ENCODE results near the gene CDHR2.
"Not testable (repeated sequence)": the region's sequence is repeated elsewhere in the genome, so short reads cannot be mapped to it uniquely, and the experiment has no call there.

CDHR2 gene

GRCh38 chr5:176542596-176543427 is 6.3 kb upstream of the CDHR2 start:
- DNase-seq, result peak in 1 of 2 experiments; percentile 16

- peak; percentile 47 to 65 for DNase-seq
Observed at GRCh38 chr5:176543428-176544182, 5.5 kb upstream of the CDHR2 start.

GRCh38 chr5:176545388-176545736 is 3.8 kb upstream of the CDHR2 start:
- DNase-seq, result no peak

GRCh38 chr5:176545737-176546509 is 3.2 kb upstream of the CDHR2 start:
- no peak for DNase-seq

- no peak for DNase-seq
Observed at GRCh38 chr5:176547802-176548201, 1.3 kb upstream of the CDHR2 start.

GRCh38 chr5:176549871-176550270 is 729 bp downstream of the CDHR2 start:
- DNase-seq, result no peak

GRCh38 chr5:176550275-176550831 is 1.2 kb downstream of the CDHR2 start:
- peak; percentile 40 to 58 for DNase-seq

GRCh38 chr5:176550937-176551336 is 1.8 kb downstream of the CDHR2 start:
- DNase-seq, result not testable (repeated sequence)

- DNase-seq, result no peak
Observed at GRCh38 chr5:176552332-176552869, 3.3 kb downstream of the CDHR2 start.

GRCh38 chr5:176553260-176554085 is 4.3 kb downstream of the CDHR2 start:
- no peak for DNase-seq

- DNase-seq, result no peak
Observed at GRCh38 chr5:176557846-176558245, 8.7 kb downstream of the CDHR2 start.

GRCh38 chr5:176559683-176560082 is 10.5 kb downstream of the CDHR2 start:
- no peak for DNase-seq

- DNase-seq, result peak in 1 of 2 experiments; percentile 6
Observed at GRCh38 chr5:176560364-176560763, 11.2 kb downstream of the CDHR2 start.

GRCh38 chr5:176561259-176561658 is 12.1 kb downstream of the CDHR2 start:
- DNase-seq, result no peak

GRCh38 chr5:176562189-176562588 is 13.0 kb downstream of the CDHR2 start:
- no peak for DNase-seq

- DNase-seq, result no peak
Observed at GRCh38 chr5:176564002-176564401, 14.9 kb downstream of the CDHR2 start.

GRCh38 chr5:176565760-176566288 is 16.7 kb downstream of the CDHR2 start:
- no peak for DNase-seq

GRCh38 chr5:176568657-176569056 is 19.5 kb downstream of the CDHR2 start:
- DNase-seq, result no peak

- DNase-seq, result peak in 1 of 2 experiments; percentile 6
Observed at GRCh38 chr5:176570044-176570443, 20.9 kb downstream of the CDHR2 start.

GRCh38 chr5:176573564-176574296 is 24.6 kb downstream of the CDHR2 start:
- DNase-seq, result peak; percentile 32 to 50

- DNase-seq, result no peak
Observed at GRCh38 chr5:176574297-176574591, 25.1 kb downstream of the CDHR2 start.

Data from Kasumi-1 (cell line).